Erythroblast (primary cell): ENCODE data around the gene OTOG.
A peak's percentile ranks its signal among the peaks of the same experiment; 100 is the strongest.

Experiments used
- DNase-seq, 2 experiments: peaks; one replicate each; lab custom pipeline; 2025; lab: John Stamatoyannopoulos, UW
- GATA1 ChIP-seq: IDR thresholded peaks from 2 replicates; pipeline ENCODE4 v1.6.1; 2011; ENCODE audit warnings: low read depth, mild to moderate bottlenecking, control low read depth, low read length, moderate library complexity
- POLR2A ChIP-seq: IDR thresholded peaks from 2 replicates; pipeline ENCODE4 v1.6.1; 2011; ENCODE audit warnings: mild to moderate bottlenecking, low read length

The OTOG gene

GRCh38 chr11:17598700-17599459, 51.8 kb downstream of the OTOG start:
- DNase-seq: peak; percentile 51 to 73
- TF ChIP-seq GATA1: no peak
- no peak for TF ChIP-seq POLR2A

GRCh38 chr11:17599460-17599925, 52.4 kb downstream of the OTOG start:
- no peak for DNase-seq
- TF ChIP-seq POLR2A (no peak), GATA1 (no peak)

- DNase-seq: no peak
- no peak for TF ChIP-seq POLR2A
- no peak for TF ChIP-seq GATA1
Observed at GRCh38 chr11:17600316-17601255, 53.5 kb downstream of the OTOG start.

- DNase-seq: no peak
- no peak for TF ChIP-seq POLR2A
- TF ChIP-seq GATA1: no peak
Observed at GRCh38 chr11:17601256-17601671, 54.2 kb downstream of the OTOG start.

GRCh38 chr11:17601676-17602075, 54.6 kb downstream of the OTOG start:
- no peak for TF ChIP-seq GATA1
- TF ChIP-seq POLR2A: no peak
- DNase-seq: no peak

- no peak for TF ChIP-seq GATA1
- no peak for TF ChIP-seq POLR2A
- no peak for DNase-seq
Observed at GRCh38 chr11:17602105-17603001, 55.3 kb downstream of the OTOG start.

GRCh38 chr11:17603056-17603825, 56.2 kb downstream of the OTOG start:
- no peak for DNase-seq
- TF ChIP-seq GATA1 (no peak), POLR2A (no peak)

GRCh38 chr11:17604201-17604914, 57.3 kb downstream of the OTOG start:
- no peak for DNase-seq
- no peak for TF ChIP-seq POLR2A
- no peak for TF ChIP-seq GATA1

- DNase-seq: no peak
- TF ChIP-seq POLR2A: no peak
Observed at GRCh38 chr11:17604915-17605233, 57.8 kb downstream of the OTOG start.

- TF ChIP-seq POLR2A: no peak
- no peak for TF ChIP-seq GATA1
- no peak for DNase-seq
Observed at GRCh38 chr11:17605651-17606122, 58.6 kb downstream of the OTOG start.

- TF ChIP-seq POLR2A: no peak
- no peak for DNase-seq
Observed at GRCh38 chr11:17606233-17607082, 59.4 kb downstream of the OTOG start.

GRCh38 chr11:17607083-17607429, 60.0 kb downstream of the OTOG start:
- no peak for DNase-seq
- no peak for TF ChIP-seq GATA1
- TF ChIP-seq POLR2A: no peak
